IMR-90 (cell line): ENCODE data around the gene CTAG1B. TPM values are rescaled to one million over a fixed set of nuclear protein-coding genes. Genes with fewer than 3 reads are reported as not detected.

Experiments used
- ATAC-seq: fragments of 200-7000 bp; cut with Tn5 transposase; 2 replicates; pipeline ENCODE4 v1.9.1; 2020; ENCODE audit warnings: low read depth, mild to moderate bottlenecking, moderate library complexity
- BruUV-seq: library from RNA; stranded (reverse); fragments of 400-500 nt; replicated peaks from 2 replicates; lab custom pipeline; 2021; lab: Mats Ljungman, UMichigan
- CTCF ChIA-PET: fragments of 300-600 bp; formaldehyde crosslinking; extraction: SDS; loops from one replicate; lab custom pipeline; 2021; ENCODE audit warnings: antibody characterized with exemption; lab: Yijun Ruan, JAX
- POLR2A ChIA-PET: fragments of 300-600 bp; sonication (Branson Sonifier 250); formaldehyde crosslinking; loops from one replicate; lab custom pipeline; 2022; ENCODE audit warnings: antibody characterized with exemption; ENCODE audit not compliant: unreplicated experiment; lab: Charles Lee
- DNase-seq: peaks from one replicate; pipeline ENCODE4 v3.0.0; 2013
- H2AFZ ChIP-seq: replicated peaks from 2 replicates; pipeline ENCODE3; 2013; ENCODE audit warnings: low read length, mild to moderate bottlenecking; ENCODE audit not compliant: poor library complexity
- H2AK5ac ChIP-seq: 2 replicates; pipeline ENCODE4 v1.6.1; 2013; ENCODE audit warnings: low read depth, low read length, inconsistent platforms
- H2AK9ac ChIP-seq: replicated peaks from 2 replicates; pipeline ENCODE3; 2013; ENCODE audit warnings: mild to moderate bottlenecking, low read depth, low read length, moderate library complexity; ENCODE audit not compliant: poor library complexity
- H2BK120ac ChIP-seq: 2 replicates; pipeline ENCODE4 v1.6.1; 2013; ENCODE audit warnings: low read depth, low read length, inconsistent platforms
- H2BK15ac ChIP-seq: 3 replicates; pipeline ENCODE4 v1.6.1; 2013; ENCODE audit warnings: low read depth, low read length, inconsistent platforms
- H2BK20ac ChIP-seq: 2 replicates; pipeline ENCODE4 v1.6.1; 2013; ENCODE audit warnings: low read depth, mild to moderate bottlenecking, inconsistent platforms, low read length, moderate library complexity
- H2BK5ac ChIP-seq: 2 replicates; pipeline ENCODE4 v1.6.1; 2013; ENCODE audit warnings: mild to moderate bottlenecking, low read depth, low read length, inconsistent platforms; ENCODE audit not compliant: poor library complexity, severe bottlenecking
- H3K14ac ChIP-seq: replicated peaks from 2 replicates; pipeline ENCODE4 v1.6.1; 2013; ENCODE audit warnings: low read depth, low read length, inconsistent platforms
- H3K18ac ChIP-seq: 2 replicates; pipeline ENCODE4 v1.6.1; 2013; ENCODE audit warnings: low read depth, low read length, control low read depth
- H3K23ac ChIP-seq: 2 replicates; pipeline ENCODE4 v1.6.1; 2013; ENCODE audit warnings: low read depth, low read length, inconsistent platforms
- H3K27ac ChIP-seq: 2 replicates; pipeline ENCODE4 v1.5.1; 2013; ENCODE audit warnings: mild to moderate bottlenecking, control low read depth, low read length; ENCODE audit not compliant: insufficient read depth
- H3K27me3 ChIP-seq: 2 replicates; pipeline ENCODE4 v1.6.1; 2013; ENCODE audit warnings: low read length; ENCODE audit not compliant: control insufficient read depth, insufficient read depth
- H3K36me3 ChIP-seq: 2 replicates; pipeline ENCODE4 v1.6.1; 2013; ENCODE audit warnings: low read length, mixed read lengths; ENCODE audit not compliant: control insufficient read depth, insufficient read depth
- H3K4ac ChIP-seq: 2 replicates; pipeline ENCODE4 v1.6.1; 2013; ENCODE audit warnings: low read depth, low read length, inconsistent platforms
- H3K4me1 ChIP-seq: 2 replicates; pipeline ENCODE4 v1.6.1; 2013; ENCODE audit warnings: low read length, mixed read lengths; ENCODE audit not compliant: control insufficient read depth, insufficient read depth
- H3K4me2 ChIP-seq: 2 replicates; pipeline ENCODE4 v1.6.1; 2013; ENCODE audit warnings: low read depth, mild to moderate bottlenecking, control low read depth, low read length, moderate library complexity
- H3K4me3 ChIP-seq: 2 replicates; pipeline ENCODE4 v1.5.1; 2013; ENCODE audit warnings: low read depth, mild to moderate bottlenecking, control low read depth, low read length, moderate library complexity; ENCODE audit not compliant: insufficient read depth
- H3K56ac ChIP-seq: 2 replicates; pipeline ENCODE4 v1.6.1; 2013; ENCODE audit warnings: low read length, inconsistent platforms; ENCODE audit not compliant: insufficient read depth; ENCODE audit errors: extremely low read depth
- H3K79me1 ChIP-seq, 2 experiments: 2 replicates each; pipeline ENCODE4 v1.6.1; 2013; ENCODE audit warnings: low read length in 2 of 2, inconsistent platforms in 1 of 2, low read depth in 1 of 2
- H3K9ac ChIP-seq: 2 replicates; pipeline ENCODE4 v1.6.1; 2013; ENCODE audit warnings: low read depth, low read length, control low read depth
- H3K9me1 ChIP-seq: 2 replicates; pipeline ENCODE4 v1.6.1; 2013; ENCODE audit warnings: low read length, inconsistent platforms; ENCODE audit not compliant: insufficient read depth
- H3K9me3 ChIP-seq: 2 replicates; pipeline ENCODE4 v1.6.1; 2013; ENCODE audit warnings: low read length; ENCODE audit not compliant: control insufficient read depth, insufficient read depth
- H4K20me1 ChIP-seq: 2 replicates; pipeline ENCODE4 v1.6.1; 2013; ENCODE audit warnings: low read length, inconsistent platforms; ENCODE audit not compliant: insufficient read depth
- H4K5ac ChIP-seq: 2 replicates; pipeline ENCODE4 v1.6.1; 2013; ENCODE audit warnings: mild to moderate bottlenecking, low read depth, low read length, control low read depth
- H4K8ac ChIP-seq, 2 experiments: 2 replicates each; pipeline ENCODE4 v1.6.1; 2013; ENCODE audit warnings: low read depth in 2 of 2, low read length in 2 of 2, control low read depth in 1 of 2, inconsistent platforms in 1 of 2
- H4K91ac ChIP-seq: 2 replicates; pipeline ENCODE4 v1.6.1; 2013; ENCODE audit warnings: low read depth, low read length, inconsistent platforms; ENCODE audit not compliant: insufficient read depth
- BHLHE40 ChIP-seq: fragments of 150-350 bp; IDR thresholded peaks from 2 replicates; pipeline ENCODE4 v1.6.1; 2016; ENCODE audit warnings: mild to moderate bottlenecking, low read depth, low read length
- CHD1 ChIP-seq: IDR thresholded peaks from 2 replicates; pipeline ENCODE4 v1.6.1; 2012; ENCODE audit warnings: low read depth, low read length, improper control_type of control experiment
- POLR2A ChIP-seq: IDR thresholded peaks from 2 replicates; pipeline ENCODE4 v1.6.1; 2012; ENCODE audit warnings: mild to moderate bottlenecking, low read depth, low read length
- WGBS, 2 experiments: methylation state at CpG; one replicate each; pipeline versions ENCODE4 v1.1.5 to v1.1.7; 2013; ENCODE audit warnings: missing lambda C conversion rate in 2 of 2; ENCODE audit not compliant: insufficient read length in 1 of 2; ENCODE audit errors: extremely low coverage in 2 of 2; 5-methylcytosine and 5-hydroxymethylcytosine counted together
- dilution Hi-C: fragments of 300-500 bp; cut with HindIII; formaldehyde crosslinking; loops from one replicate; pipeline ENCODE4 v1.14.3; 2018; ENCODE audit warnings: low sequenced_read_pairs; ENCODE audit not compliant: unreplicated experiment
- in situ Hi-C: fragments of 300-500 bp; cut with MboI; formaldehyde crosslinking; loops from 3 replicates; pipeline ENCODE4 v1.14.3; 2019; ENCODE audit warnings: low sequenced_read_pairs, inconsistent platforms, mixed read lengths
- intact Hi-C: fragments of 100-400 bp; cut with micrococcal nuclease; formaldehyde crosslinking; loops from 2 replicates; pipeline ENCODE4 v1.10.0; 2022
- polyA plus RNA-seq, 3 experiments: library from polyadenylated mRNA; depleted of rRNA; stranded (reverse); fragments of >200 nt; gene quantifications; 2 replicates each; pipeline ENCODE4 v1.2.3, GENCODE V29; 2012; ENCODE audit warnings: low replicate concordance in 1 of 3
- total RNA-seq: library from RNA; depleted of rRNA; stranded (reverse); fragments of >200 nt; gene quantifications from 2 replicates; pipeline ENCODE4 v1.2.3, GENCODE V29; 2012
- TF ChIP-seq, protein P1 (sequence below): fragments of 150-350 bp; IDR thresholded peaks from 2 replicates; pipeline ENCODE4 v1.6.1; 2016; ENCODE audit warnings: low read depth, mild to moderate bottlenecking, low read length, moderate library complexity, borderline replicate concordance
- TF ChIP-seq, protein P2 (sequence below): conservative IDR thresholded peaks from 2 replicates; pipeline ENCODE4 v1.5.1; 2012; ENCODE audit warnings: mild to moderate bottlenecking, low read depth, low read length, improper control_type of control experiment

The CTAG1B gene
- total and polyA plus RNA-seq, 2 of the 4 experiments (the other 2 are of a cell fraction) = not detected

GRCh38 chrX:154658957-154659356, 39.9 kb upstream of the CTAG1B start:
- no peak for DNase-seq
- ATAC-seq = no peak
- Histone ChIP-seq H2BK20ac (no peak overlapping the region), H3K4me1 (no peaks in the 10 kb centered on the region), H4K5ac (no peak overlapping the region), H3K4me2 (no peak overlapping the region), H3K9me1 (no peaks in the 10 kb centered on the region), H2AFZ (no peak overlapping the region), H3K27me3 (peaks cover 2% of the 10 kb centered on the region; the same call in 1 of the 2 replicates), H2BK5ac (no peak overlapping the region), H3K14ac (no peak overlapping the region), H3K4me3 (no peak overlapping the region), H2AK5ac (no peak overlapping the region), H4K8ac (no peak overlapping the region), H3K56ac (no peak overlapping the region), H3K36me3 (no peaks in the 10 kb centered on the region), H2BK120ac (no peak overlapping the region), H4K91ac (no peak overlapping the region), H3K23ac (no peak overlapping the region), H2AK9ac (no peak overlapping the region), H3K18ac (no peak overlapping the region), H4K20me1 (no peaks in the 10 kb centered on the region), H3K79me1 (no peaks in the 10 kb centered on the region), H2BK15ac (no peak overlapping the region), H3K27ac (no peak overlapping the region), H3K4ac (no peak overlapping the region), H3K9me3 (peaks cover 6% of the 10 kb centered on the region), H3K9ac (no peak overlapping the region)
- WGBS, 2 experiments = 57% methylated on average over 7 of the region's 11 CpGs; no CpG with 5 or more reads in 1 of the 2 experiments
- dilution Hi-C loops = no loop called here
- no TSS peak for BruUV-seq
- in situ Hi-C loops = no loop called here
- POLR2A ChIA-PET = no interaction called here
- CTCF ChIA-PET = no interaction called here
- TF ChIP-seq, protein P1, sequence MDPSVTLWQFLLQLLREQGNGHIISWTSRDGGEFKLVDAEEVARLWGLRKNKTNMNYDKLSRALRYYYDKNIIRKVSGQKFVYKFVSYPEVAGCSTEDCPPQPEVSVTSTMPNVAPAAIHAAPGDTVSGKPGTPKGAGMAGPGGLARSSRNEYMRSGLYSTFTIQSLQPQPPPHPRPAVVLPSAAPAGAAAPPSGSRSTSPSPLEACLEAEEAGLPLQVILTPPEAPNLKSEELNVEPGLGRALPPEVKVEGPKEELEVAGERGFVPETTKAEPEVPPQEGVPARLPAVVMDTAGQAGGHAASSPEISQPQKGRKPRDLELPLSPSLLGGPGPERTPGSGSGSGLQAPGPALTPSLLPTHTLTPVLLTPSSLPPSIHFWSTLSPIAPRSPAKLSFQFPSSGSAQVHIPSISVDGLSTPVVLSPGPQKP = no peak
- TF ChIP-seq POLR2A (no peak), CHD1 (no peak), BHLHE40 (no peak)
- TF ChIP-seq, protein P2, sequence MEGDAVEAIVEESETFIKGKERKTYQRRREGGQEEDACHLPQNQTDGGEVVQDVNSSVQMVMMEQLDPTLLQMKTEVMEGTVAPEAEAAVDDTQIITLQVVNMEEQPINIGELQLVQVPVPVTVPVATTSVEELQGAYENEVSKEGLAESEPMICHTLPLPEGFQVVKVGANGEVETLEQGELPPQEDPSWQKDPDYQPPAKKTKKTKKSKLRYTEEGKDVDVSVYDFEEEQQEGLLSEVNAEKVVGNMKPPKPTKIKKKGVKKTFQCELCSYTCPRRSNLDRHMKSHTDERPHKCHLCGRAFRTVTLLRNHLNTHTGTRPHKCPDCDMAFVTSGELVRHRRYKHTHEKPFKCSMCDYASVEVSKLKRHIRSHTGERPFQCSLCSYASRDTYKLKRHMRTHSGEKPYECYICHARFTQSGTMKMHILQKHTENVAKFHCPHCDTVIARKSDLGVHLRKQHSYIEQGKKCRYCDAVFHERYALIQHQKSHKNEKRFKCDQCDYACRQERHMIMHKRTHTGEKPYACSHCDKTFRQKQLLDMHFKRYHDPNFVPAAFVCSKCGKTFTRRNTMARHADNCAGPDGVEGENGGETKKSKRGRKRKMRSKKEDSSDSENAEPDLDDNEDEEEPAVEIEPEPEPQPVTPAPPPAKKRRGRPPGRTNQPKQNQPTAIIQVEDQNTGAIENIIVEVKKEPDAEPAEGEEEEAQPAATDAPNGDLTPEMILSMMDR = no peak
- intact Hi-C loops = no loop called here
